UCSD-AML1 (cell line): ENCODE results near the gene MYRF.

Experiments used
- DNase-seq: peaks from one replicate; lab custom pipeline; 2025; ENCODE audit not compliant: unreplicated experiment; lab: John Stamatoyannopoulos, UW

The MYRF gene

DNA sequence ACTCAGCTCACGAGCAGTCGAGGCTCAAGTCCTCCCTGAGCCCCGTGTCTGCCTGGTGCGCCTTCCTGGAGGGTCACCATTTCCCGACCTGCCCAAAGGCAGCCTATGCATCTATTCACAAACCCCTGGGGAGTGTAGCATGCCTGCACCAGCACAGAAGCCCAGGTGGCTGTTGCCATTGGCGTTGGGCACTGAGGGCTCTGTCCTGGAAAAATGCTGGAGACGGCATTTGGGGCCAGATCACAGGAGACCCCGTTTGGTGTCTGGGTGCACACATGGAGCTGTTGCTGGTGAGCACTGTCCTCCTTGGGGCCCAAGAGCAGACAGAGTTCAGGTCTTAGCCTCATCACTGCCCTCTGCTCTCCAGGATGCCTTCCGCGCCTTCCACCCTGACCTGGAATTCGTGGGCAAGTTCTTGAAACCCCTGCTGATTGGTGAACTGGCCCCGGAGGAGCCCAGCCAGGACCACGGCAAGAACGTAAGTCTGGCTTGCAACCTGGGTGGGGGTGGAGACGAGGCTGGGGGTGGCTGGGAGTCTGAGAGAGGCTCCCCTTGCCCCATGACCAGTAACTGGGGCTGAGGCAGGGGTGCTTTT is 85.1 kb downstream of the MYRF start:
- DNase-seq: no peak
